Peyer's patch (tissue), 4 donors: ENCODE data around the gene SPON1.

Source experiments
- CTCF ChIP-seq, 6 experiments: fragments of 450-650 bp in 4 of 6; fragments of 200-600 bp in 2 of 6; sonication (generic) in 1 of 6; IDR thresholded peaks; one replicate each; pipeline ENCODE4 v1.5.1; 2017 to 2019; ENCODE audit warnings: antibody characterized with exemption in 6 of 6, mild to moderate bottlenecking in 3 of 6, moderate library complexity in 1 of 6
- POLR2A ChIP-seq, 2 donors: fragments of 450-650 bp; IDR thresholded peaks; one replicate each; pipeline ENCODE4 v1.5.1; 2017; ENCODE audit warnings: antibody characterized with exemption in 2 of 2, mild to moderate bottlenecking in 2 of 2, moderate library complexity in 2 of 2

DNA sequence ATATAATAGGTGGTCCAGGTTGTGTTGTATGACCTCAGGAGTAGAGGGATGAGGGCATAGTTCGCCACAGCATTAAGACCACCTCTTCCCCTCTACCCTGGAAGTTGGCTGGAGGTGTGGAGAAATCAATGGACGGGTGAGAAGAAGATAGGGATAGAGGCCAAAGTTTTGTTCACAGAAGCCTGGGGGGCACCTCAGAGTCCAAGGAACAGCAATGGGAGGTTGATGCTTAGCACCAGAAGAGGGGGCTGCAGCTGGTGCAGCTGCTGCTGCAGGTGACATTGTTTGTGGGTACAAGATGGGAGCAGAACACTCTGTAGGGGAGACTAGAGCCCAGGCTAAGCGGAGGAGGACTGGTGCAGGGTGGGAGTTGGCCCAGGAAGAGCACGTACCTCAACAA is 31.2 kb upstream of the SPON1 start:
- TF ChIP-seq CTCF (IDR thresholded peaks at IDR 0.05) (no peak), POLR2A (IDR thresholded peaks at IDR 0.05) (no peak)
